8988T (cell line): ENCODE measurements around the gene KLHL26.

Experiments used
- DNase-seq: peaks from one replicate; pipeline ENCODE4 v3.0.0; 2011

Gene KLHL26

DNA sequence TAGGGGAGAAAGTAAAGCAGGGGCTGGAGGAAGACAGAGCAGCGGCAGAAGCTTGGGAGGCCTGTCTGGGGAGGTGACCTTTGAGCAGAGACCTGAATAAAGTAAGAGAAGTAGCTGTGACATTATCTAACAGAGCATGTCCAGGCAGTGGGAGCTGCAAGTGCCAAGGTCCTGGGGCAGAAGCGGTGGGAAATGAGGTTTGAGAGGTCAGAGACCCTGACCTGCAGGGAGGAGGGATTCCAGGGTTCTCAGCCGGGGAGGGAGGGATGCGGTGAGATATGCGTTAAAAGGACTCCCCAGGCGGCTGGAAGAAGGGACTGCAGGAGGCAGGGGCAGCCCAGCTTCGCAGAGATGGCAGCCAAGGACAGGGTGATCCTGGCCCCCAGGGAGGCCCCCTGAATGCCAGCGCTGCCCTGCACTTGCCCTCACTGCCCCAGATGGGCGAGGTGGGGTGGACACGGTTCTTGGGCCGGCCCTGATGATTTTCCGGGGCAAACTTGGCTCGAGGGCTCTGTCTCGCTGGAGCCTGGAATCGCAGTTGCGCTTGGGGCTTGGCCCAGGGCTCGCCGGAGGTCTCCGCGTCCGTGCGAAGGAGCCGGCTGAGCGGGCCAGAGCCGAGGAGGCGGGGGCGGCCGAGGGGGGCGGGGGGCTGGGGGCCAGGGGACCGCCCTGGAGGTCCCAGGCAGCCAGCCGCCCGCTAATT is 33.4 kb upstream of the KLHL26 start:
- peak; percentile 90 for DNase-seq

DNA sequence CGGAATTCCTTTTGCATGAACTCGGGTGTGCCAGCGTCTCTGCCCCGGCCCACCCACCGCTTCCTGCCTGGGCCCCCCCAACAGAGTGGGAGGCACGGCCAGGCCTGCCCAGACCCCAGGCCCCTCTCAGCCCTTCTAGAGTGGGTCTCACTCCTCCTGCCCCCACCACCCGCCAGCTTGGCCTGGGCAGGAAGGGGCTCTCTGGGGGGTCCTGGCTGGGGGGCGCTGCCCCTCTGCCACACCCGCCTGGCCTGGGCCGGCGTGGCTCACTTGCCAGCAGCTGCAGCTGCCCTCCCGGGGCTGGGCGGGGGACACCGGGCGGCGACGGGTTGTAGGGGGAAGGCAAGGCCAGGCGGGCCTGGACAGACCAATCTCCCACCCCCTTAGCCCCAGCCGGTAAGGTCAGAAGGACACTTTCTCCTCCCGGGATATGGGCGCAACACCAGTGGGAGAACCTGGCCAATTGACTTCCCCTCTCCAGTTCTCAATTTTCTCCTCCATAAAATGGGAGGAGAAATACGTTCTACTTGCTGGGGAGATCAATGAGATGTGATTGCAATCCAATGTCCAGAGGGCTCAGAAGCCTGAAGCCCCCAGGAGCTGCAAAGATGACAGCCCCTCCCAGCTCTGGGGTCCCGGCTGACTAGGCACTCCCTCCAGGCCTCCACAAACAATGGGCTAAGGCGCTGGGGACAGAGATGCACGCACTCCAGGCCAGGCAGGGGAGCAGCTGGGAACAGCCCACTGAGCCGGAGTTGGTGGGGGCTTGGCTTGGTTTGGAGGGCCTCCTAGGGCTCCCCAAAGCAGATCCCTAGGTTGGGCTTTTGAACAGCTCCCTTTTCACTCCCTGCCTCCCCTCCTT is 32.6 kb upstream of the KLHL26 start:
- no peak for DNase-seq

DNA sequence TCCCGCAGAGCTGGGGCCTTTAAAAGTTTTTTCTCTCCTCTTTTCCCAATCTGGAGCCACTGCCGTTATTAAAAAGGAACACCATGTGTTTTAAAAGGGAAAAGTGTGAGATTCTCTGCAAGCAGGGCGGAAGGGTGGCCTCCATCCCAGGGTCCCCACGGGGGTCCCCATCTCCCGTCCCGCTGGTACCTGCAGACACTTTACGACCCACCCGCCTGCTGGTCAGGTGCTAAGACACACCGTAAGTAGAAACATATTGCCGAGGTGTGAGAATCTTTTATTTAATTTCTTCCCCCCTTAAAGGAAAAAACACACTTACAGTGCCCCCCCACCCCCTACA is 32.0 kb upstream of the KLHL26 start:
- DNase-seq, result no peak

DNA sequence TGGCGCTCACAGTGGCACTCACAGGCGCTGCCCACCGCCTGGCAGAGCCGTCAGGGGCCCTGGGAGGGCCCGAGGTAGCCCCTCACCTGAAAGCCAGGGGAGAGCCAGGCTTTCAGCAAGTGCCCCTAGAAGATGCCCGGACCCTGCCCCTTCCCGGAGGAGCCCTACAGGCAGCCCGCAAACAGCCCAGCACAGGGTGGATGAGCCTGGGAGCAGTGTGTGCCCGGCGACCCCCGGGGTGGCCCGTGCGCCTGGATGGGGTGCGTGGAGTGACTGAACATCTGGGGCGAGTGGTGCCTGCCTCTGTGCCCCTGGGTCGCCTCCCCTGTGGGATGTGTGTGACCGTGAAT is 31.7 kb upstream of the KLHL26 start:
- no peak for DNase-seq

DNA sequence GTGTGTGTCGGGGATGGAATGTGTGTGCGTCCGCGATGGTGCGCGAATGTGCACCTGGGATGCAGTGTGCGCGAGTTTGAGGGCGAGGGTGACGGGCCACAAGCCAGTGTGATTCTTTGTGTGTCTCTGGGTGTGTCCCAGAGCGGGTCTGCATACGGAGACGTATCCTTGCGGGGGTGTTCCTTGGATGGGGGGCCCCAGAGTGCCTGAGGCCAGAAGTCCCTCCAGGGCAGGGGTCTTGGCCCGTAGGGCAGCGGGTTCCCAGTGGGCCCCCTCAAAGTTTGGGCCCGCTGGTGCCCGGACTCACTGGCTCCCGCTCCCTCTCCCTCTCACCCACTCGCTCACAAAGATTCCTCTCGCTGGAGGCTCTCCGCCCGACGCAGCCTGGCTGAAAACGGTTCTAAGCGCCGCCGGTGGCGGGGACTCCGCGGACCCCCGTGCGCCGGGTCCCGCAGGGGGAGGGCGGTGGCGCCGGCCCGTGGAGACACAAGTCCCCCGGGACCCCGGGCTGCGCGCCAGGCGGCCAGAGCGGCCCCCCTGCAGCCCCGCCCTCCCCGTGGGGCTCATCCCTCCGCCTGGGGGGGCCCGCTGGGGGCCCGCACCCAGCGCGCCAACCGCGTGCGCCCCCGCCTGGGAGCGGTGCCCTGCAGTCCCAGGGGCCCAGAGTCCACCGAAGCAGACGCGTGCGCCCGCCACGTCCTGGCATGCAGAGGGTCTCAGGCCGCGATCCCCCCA is 31.1 kb upstream of the KLHL26 start:
- no peak for DNase-seq

DNA sequence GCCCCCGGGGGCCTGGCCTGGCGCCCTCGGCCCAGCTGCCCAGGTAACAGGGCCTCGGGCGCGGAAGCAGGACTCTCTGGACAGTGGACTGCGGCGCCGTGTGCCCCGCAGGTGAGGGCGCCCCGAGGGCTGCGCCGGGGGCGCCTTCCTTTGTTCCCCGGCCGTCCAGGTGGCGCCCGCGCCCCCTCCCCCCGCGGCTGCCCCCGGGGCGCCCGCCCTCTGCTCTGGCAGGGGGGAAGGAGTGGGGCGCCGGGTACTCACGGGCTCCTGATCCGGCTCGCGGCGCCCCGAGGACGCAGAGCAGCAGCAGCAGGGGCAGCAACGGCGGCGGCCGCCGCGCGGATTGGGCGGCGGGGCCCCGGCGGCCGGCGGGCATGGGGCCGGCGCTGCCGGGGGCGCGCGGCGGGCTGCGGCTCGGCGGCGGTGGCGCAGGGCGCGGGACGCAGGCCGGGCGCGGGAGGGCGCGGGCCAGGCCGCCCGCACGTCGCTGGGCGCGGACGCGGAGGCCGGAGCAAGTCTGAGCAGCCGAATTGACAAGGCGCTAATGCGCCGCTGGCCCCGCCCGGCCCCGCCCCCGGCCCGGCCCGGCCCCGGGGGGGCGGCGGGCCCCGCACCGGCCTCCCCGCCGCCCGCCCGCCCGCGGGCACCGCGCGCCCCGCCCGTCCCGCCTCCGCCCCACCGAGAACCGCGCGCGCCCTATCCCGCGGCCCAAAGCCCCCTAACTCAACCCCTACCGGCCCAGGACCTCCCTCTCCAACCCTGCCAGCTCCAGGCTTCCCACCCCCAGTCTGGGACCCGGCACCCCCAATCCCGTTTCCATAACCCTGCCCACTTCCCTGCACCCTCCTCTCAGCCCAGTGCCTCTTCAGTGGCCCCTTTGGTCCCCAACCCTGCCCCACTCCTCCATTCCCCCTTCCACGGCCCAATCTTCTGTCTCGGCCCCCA is 30.3 kb upstream of the KLHL26 start, which contains the start of gene CRLF1:
CRLF1 (minus strand) TSS at position 519 of the 945 bp plus-strand sequence; CDS start at position 376, 143 bp downstream.
- DNase-seq, result peak; percentile 81

DNA sequence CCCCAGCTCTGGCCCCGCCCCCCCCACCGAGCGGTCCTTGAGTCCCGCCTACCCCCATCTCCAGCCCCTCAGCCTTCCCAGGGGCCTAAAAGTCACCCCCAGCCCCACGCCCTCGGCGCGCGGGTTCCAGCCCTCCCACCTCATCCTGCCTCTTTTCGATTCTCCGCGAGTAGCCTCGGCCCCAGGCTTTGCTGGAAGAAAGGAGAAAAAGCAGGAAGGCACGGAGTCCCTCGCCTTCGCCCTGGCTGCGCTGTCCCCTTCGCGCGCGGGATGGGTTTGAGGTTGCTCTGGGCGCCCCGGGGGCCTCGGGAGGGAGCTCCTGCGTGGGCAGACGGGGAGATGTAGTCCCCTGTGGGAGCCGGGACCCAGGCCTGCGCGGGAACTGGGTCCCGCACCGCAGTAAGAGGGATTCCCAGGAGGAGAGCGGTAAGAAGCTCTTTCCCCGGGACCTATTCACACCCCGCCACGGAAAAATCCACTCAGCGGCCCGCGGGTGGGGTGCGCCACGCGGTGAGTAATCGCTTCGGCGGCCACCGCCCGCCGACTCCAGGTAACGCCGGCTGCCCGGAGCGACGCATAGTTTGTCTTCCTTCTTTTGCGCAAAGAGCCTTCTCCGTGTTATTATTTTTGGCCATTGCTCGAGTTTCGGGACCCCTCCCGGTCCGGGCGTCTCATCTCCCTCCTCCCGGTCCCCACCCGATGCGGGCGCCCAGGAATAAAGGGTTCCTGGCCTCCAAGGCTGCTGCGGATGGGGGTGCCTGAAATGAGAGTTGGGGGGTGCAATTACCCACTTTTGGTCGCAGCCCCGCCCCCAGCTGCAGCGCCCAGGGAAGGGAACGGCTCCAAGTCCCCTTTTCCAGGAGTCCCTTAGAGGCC is 29.4 kb upstream of the KLHL26 start:
- DNase-seq, result peak; percentile 88

DNA sequence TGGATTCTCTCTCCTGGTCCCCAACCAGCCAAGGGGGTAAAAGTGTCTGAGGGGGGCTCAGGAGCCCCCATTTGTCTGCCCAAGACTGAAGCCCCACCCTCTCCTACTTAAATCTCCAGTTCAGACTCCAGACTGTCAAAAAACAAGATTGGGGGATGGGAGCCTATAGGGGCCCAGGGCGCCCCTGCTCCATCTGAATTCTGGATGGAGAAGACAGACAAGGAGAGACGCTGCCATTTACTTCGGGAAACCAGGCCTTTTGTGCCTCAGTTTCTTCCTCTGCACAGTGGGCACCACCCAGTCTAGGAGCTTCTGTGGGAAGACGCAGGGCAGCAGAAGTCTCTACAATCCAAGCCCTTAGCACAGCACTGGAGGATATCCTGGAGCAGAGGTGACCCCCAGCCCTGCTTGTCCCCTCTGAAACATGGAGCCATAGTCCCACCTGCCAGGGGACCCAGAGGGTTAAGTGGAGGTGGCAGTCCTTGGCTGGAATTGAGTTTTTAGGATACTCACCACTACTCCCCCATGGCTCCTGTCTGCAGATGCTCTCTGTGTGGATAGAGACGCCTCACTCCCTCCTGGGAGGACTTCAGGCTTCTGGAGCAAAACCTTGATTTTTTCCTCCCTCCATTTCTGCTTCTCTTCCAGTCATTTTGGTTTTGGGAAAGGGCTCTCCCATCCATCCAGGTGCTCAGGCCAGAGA is 28.6 kb upstream of the KLHL26 start:
- peak; percentile 48 for DNase-seq

DNA sequence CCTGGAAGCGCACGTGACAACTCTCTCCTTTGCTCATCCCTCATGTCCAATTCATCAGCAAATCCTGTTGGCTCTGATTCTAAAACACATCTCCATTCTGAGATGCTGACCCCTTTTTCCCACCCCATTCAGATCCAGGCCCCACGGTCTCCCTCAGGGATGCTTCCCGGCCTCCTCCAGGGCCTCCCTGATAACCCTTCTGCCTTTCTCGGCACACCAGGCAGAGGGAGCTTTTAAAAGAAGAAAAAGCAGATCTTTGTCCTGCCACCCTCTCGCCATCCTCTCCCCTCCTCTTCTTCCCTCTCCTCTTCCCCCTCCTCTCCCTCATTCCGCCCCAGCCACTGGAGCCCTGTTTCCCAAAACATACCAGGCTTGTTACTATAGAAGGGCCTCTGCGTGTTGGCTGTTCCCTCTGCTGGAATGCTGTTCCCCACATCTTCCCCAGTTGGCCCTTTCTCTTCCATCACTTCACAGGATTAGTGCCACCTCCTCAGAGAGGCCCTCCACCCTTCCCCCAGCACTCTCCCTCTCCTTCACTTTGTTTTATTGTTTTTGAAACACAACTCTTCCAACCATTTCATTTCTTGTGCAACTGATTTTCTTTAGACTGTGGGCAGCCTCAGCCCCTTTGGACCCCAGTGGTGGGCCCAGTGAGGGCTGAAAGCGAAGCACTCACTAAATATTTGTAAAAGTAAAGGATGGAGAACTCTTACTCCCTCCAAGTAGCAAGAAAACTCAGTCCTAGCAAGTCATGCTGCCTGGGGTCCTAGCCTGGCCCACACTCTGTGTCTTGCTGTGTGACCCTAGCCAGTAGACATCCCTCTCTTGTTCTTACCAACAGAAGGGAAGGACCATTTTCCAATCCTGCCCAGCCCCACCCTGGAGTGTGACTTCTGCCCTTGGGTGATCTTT is 27.8 kb upstream of the KLHL26 start:
- DNase-seq, result peak; percentile 52

DNA sequence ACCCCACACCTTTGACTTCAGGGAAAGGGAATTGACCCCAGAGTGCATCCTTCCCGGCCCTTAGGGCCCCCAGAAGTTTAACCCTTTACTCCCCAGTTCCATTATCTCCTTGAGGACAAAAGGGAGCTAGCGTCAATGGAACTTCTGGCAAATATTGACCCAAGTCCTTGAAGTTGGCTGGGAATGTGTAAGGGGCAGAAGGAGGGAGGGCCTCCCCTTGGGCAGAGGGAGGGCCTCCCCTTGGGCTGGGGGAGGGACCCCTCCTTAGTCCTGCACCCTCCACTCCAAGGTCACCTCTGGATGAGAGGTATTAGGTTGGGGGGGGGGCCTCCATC is 27.1 kb upstream of the KLHL26 start:
- no peak for DNase-seq

DNA sequence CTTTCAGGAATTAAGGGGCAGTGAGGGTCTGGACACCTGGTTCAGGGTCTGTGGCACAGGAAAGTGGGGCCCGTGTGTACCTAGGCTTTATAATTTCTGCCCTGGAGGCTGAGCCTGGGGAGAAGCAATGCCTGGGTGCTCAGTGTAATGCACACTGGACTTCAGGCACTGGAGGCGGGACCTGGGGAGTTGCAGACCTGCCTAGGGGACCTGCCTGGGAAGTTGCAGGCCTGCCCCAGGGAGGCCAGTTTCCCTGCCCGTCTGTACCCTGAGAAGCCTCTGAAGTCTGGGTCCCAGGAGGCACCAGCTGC is 26.6 kb upstream of the KLHL26 start:
- DNase-seq, result peak; percentile 63

DNA sequence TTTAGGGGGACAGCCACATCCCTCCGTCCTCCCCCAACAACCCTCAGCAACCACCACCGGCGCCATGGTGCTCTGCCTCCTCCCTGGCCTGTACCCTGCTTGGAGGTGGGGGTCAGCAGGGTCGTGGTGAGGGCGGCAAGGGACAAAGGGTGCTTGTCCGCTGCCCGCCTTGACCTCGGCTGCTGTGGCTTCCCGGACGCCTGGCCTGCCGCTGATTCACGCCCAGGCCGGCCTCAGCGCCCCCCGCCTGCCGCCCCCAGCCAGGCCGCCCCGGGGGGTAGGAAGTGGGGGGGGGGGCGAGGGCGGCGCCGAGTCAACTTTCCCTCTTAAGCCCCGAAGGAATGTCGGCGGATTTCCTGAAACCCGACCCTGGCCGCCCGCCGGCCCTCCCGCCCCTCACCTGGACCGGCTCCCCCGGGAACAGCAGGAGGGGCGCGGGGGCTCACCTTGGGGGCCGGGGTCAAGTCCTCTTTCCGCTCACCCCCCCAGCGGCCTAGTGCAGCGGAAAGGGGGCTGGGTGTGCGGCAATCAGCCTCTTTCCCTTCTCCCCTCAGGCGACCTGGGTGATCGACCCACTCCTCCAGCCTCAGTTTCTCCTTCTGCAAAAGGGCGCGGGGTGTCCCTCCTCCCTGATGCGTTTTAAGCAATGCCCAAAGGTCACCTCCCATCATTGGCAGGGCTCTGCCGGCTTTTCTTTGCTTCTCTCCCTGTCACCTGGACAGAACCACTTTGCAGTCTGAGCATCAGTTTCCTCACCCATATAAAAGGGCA is 26.1 kb upstream of the KLHL26 start:
- no peak for DNase-seq

DNA sequence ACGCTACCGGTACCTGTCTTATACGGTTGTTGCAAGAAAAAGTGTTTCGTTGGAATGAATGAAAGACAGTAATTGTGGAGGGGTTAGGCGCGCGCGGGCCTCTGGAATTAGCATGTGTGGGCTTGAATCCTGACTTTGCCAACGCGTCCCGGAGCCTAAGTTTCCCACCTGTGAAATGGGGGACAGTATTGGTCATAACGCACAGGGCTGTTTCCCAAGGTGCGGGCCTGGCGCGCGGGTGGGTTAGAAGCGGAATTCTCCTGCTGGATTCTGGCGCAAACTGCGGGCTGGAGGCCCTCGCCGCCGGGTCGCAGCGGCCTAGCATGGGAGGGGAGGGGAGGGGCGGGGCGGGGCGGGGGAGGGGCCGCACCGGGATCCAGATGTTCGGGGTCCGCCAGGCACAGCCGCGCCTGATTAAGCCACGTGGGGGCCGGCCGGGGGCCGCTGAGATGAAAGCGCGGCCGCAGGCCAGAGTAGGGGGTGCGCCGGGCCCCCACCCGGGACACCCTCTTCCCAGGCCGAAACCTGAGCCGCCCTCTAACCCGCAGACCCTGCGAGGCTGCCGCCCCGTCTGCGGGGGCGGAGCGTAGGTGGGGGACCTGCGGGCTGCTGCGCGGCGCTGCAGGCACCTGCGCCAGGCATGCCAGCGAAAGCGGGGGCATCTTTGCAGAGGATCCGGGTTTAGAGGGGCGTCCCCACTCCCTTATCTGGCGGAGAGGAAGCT is 25.3 kb upstream of the KLHL26 start:
- no peak for DNase-seq

DNA sequence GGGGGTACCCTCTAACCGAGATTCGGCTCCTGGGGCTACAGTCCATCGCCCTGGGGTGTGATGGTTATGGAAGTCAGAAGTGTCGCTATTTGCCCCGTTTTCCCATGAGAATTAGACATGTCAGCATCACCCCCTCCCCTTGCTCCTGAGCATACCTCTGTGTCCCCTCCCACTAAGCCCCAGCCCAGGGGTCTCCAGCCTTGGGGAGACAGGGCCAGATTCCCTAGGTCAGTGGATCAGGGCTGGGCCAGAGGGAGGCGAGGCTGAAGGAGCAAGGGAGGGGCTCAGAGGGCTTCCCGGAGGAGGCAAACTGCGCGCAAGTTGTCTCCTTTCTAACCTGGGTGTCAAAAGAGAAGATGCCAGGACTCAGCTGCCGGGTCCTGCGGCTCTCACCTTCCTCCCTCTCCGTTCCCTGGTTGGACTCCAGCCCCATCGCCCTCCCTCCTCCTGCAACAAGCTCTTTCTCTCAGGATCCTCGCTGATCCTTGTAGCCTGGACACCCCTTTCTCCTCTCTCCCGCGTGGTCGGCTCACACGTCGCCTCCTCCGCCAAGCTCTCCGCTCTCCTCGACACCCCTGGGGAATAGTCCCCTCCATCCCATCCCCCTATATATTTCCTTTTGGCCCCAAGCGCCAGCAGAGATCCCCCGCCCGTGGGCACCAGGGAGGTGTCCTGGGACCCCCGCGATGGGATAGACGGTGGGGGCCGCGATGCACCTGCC is 24.6 kb upstream of the KLHL26 start:
- peak; percentile 65 for DNase-seq

DNA sequence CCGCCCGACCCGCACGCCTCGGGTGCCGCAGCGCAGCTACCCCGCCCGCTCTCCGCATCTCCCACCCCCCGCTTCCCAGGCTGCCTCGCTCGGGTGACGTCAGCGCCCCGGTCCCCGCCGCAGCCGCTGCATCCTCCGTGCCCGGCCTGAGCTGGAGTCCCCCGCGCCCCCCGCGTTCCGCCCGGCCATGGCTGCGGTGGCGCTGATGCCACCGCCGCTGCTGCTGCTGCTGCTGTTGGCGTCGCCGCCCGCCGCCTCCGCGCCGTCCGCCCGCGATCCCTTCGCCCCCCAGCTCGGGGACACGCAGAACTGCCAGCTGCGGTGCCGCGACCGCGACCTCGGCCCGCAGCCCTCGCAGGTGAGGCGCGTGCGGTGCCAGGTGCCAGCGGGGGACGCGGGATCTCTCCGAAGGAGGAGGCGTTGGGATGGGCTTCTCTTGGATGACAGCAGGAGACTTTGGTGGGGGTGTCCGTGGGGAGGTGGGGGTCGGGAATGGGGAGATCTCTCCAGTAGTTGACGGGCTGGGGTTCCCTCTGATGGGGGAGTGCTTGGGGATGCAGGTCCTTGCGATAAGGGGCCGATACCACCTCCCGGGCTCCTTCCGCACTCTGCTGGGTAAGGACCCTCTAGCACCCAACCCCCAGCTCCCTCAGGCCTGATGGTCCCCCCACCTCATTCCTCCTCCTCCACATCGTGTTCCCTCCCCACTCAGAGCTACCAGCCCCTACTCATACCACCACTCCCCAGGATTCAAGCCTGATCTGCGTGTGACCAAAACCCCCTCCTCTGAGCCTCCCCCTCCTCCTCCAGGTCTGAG is 23.8 kb upstream of the KLHL26 start, which contains the start of gene TMEM59L:
TMEM59L (plus strand) TSS at position 99 of the 817 bp plus-strand sequence; CDS start at position 188, 89 bp downstream.
- DNase-seq, result no peak

DNA sequence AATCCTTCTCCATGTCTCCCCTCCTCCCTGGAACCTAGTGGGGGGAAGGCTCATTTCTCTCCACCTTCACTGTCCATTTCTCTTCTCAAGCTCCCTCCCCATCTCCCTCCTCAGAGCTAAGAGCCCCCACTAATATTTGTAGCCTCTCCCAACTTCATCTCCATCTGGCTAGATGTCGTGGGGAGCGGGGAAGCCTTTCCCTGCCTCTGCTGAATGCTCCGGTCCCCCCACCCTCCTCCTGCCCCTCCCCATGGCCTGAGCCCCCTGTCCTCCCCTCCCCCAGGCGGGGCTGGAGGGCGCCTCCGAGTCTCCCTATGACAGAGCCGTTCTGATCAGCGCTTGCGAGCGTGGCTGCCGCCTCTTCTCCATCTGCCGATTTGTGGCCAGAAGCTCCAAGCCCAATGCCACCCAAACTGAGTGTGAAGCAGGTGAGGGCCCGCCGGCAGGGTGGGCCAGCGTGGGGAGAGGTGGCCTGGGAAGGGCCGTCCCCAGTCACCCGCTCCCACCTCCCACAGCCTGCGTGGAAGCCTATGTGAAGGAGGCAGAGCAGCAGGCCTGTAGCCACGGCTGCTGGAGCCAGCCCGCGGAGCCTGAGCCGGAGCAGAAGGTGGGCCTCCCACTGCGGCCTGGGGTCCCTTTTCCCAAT is 23.1 kb upstream of the KLHL26 start:
- no peak for DNase-seq
